IMR-90 (cell line): ENCODE results near the gene INPP5A. TPM values are rescaled to one million over a fixed set of nuclear protein-coding genes. Genes with fewer than 3 reads are reported as not detected.

Experiments
- ATAC-seq: fragments of 200-7000 bp; cut with Tn5 transposase; 2 replicates; pipeline ENCODE4 v1.9.1; 2020; ENCODE audit warnings: low read depth, mild to moderate bottlenecking, moderate library complexity
- BruUV-seq: library from RNA; stranded (reverse); fragments of 400-500 nt; replicated peaks from 2 replicates; lab custom pipeline; 2021; lab: Mats Ljungman, UMichigan
- CTCF ChIA-PET: fragments of 300-600 bp; formaldehyde crosslinking; extraction: SDS; loops from one replicate; lab custom pipeline; 2021; ENCODE audit warnings: antibody characterized with exemption; lab: Yijun Ruan, JAX
- POLR2A ChIA-PET: fragments of 300-600 bp; sonication (Branson Sonifier 250); formaldehyde crosslinking; loops from one replicate; lab custom pipeline; 2022; ENCODE audit warnings: antibody characterized with exemption; ENCODE audit not compliant: unreplicated experiment; lab: Charles Lee
- DNase-seq: peaks from one replicate; pipeline ENCODE4 v3.0.0; 2013
- H2AFZ ChIP-seq: replicated peaks from 2 replicates; pipeline ENCODE3; 2013; ENCODE audit warnings: low read length, mild to moderate bottlenecking; ENCODE audit not compliant: poor library complexity
- H2AK5ac ChIP-seq: 2 replicates; pipeline ENCODE4 v1.6.1; 2013; ENCODE audit warnings: low read depth, low read length, inconsistent platforms
- H2AK9ac ChIP-seq: replicated peaks from 2 replicates; pipeline ENCODE3; 2013; ENCODE audit warnings: mild to moderate bottlenecking, low read depth, low read length, moderate library complexity; ENCODE audit not compliant: poor library complexity
- H2BK120ac ChIP-seq: 2 replicates; pipeline ENCODE4 v1.6.1; 2013; ENCODE audit warnings: low read depth, low read length, inconsistent platforms
- H2BK15ac ChIP-seq: 3 replicates; pipeline ENCODE4 v1.6.1; 2013; ENCODE audit warnings: low read depth, low read length, inconsistent platforms
- H2BK20ac ChIP-seq: 2 replicates; pipeline ENCODE4 v1.6.1; 2013; ENCODE audit warnings: low read depth, mild to moderate bottlenecking, inconsistent platforms, low read length, moderate library complexity
- H2BK5ac ChIP-seq: 2 replicates; pipeline ENCODE4 v1.6.1; 2013; ENCODE audit warnings: mild to moderate bottlenecking, low read depth, low read length, inconsistent platforms; ENCODE audit not compliant: poor library complexity, severe bottlenecking
- H3K14ac ChIP-seq: replicated peaks from 2 replicates; pipeline ENCODE4 v1.6.1; 2013; ENCODE audit warnings: low read depth, low read length, inconsistent platforms
- H3K18ac ChIP-seq: 2 replicates; pipeline ENCODE4 v1.6.1; 2013; ENCODE audit warnings: low read depth, low read length, control low read depth
- H3K23ac ChIP-seq: 2 replicates; pipeline ENCODE4 v1.6.1; 2013; ENCODE audit warnings: low read depth, low read length, inconsistent platforms
- H3K27ac ChIP-seq: 2 replicates; pipeline ENCODE4 v1.5.1; 2013; ENCODE audit warnings: mild to moderate bottlenecking, control low read depth, low read length; ENCODE audit not compliant: insufficient read depth
- H3K27me3 ChIP-seq: 2 replicates; pipeline ENCODE4 v1.6.1; 2013; ENCODE audit warnings: low read length; ENCODE audit not compliant: control insufficient read depth, insufficient read depth
- H3K36me3 ChIP-seq: 2 replicates; pipeline ENCODE4 v1.6.1; 2013; ENCODE audit warnings: low read length, mixed read lengths; ENCODE audit not compliant: control insufficient read depth, insufficient read depth
- H3K4ac ChIP-seq: 2 replicates; pipeline ENCODE4 v1.6.1; 2013; ENCODE audit warnings: low read depth, low read length, inconsistent platforms
- H3K4me1 ChIP-seq: 2 replicates; pipeline ENCODE4 v1.6.1; 2013; ENCODE audit warnings: low read length, mixed read lengths; ENCODE audit not compliant: control insufficient read depth, insufficient read depth
- H3K4me2 ChIP-seq: 2 replicates; pipeline ENCODE4 v1.6.1; 2013; ENCODE audit warnings: low read depth, mild to moderate bottlenecking, control low read depth, low read length, moderate library complexity
- H3K4me3 ChIP-seq: 2 replicates; pipeline ENCODE4 v1.5.1; 2013; ENCODE audit warnings: low read depth, mild to moderate bottlenecking, control low read depth, low read length, moderate library complexity; ENCODE audit not compliant: insufficient read depth
- H3K56ac ChIP-seq: 2 replicates; pipeline ENCODE4 v1.6.1; 2013; ENCODE audit warnings: low read length, inconsistent platforms; ENCODE audit not compliant: insufficient read depth; ENCODE audit errors: extremely low read depth
- H3K79me1 ChIP-seq, 2 experiments: 2 replicates each; pipeline ENCODE4 v1.6.1; 2013; ENCODE audit warnings: low read length in 2 of 2, inconsistent platforms in 1 of 2, low read depth in 1 of 2
- H3K9ac ChIP-seq: 2 replicates; pipeline ENCODE4 v1.6.1; 2013; ENCODE audit warnings: low read depth, low read length, control low read depth
- H3K9me1 ChIP-seq: 2 replicates; pipeline ENCODE4 v1.6.1; 2013; ENCODE audit warnings: low read length, inconsistent platforms; ENCODE audit not compliant: insufficient read depth
- H3K9me3 ChIP-seq: 2 replicates; pipeline ENCODE4 v1.6.1; 2013; ENCODE audit warnings: low read length; ENCODE audit not compliant: control insufficient read depth, insufficient read depth
- H4K20me1 ChIP-seq: 2 replicates; pipeline ENCODE4 v1.6.1; 2013; ENCODE audit warnings: low read length, inconsistent platforms; ENCODE audit not compliant: insufficient read depth
- H4K5ac ChIP-seq: 2 replicates; pipeline ENCODE4 v1.6.1; 2013; ENCODE audit warnings: mild to moderate bottlenecking, low read depth, low read length, control low read depth
- H4K8ac ChIP-seq, 2 experiments: 2 replicates each; pipeline ENCODE4 v1.6.1; 2013; ENCODE audit warnings: low read depth in 2 of 2, low read length in 2 of 2, control low read depth in 1 of 2, inconsistent platforms in 1 of 2
- H4K91ac ChIP-seq: 2 replicates; pipeline ENCODE4 v1.6.1; 2013; ENCODE audit warnings: low read depth, low read length, inconsistent platforms; ENCODE audit not compliant: insufficient read depth
- BHLHE40 ChIP-seq: fragments of 150-350 bp; IDR thresholded peaks from 2 replicates; pipeline ENCODE4 v1.6.1; 2016; ENCODE audit warnings: mild to moderate bottlenecking, low read depth, low read length
- CEBPB ChIP-seq: IDR thresholded peaks from 2 replicates; pipeline ENCODE4 v1.6.1; 2012; ENCODE audit warnings: low read depth, low read length, improper control_type of control experiment
- CHD1 ChIP-seq: IDR thresholded peaks from 2 replicates; pipeline ENCODE4 v1.6.1; 2012; ENCODE audit warnings: low read depth, low read length, improper control_type of control experiment
- FOS ChIP-seq: fragments of 150-350 bp; IDR thresholded peaks from 2 replicates; pipeline ENCODE4 v1.6.1; 2016; ENCODE audit warnings: low read depth, low read length
- MAFK ChIP-seq: IDR thresholded peaks from 2 replicates; pipeline ENCODE4 v1.6.1; 2012; ENCODE audit warnings: low read depth, low read length, improper control_type of control experiment
- MAZ ChIP-seq: IDR thresholded peaks from 2 replicates; pipeline ENCODE4 v1.6.1; 2012; ENCODE audit warnings: low read depth, mild to moderate bottlenecking, low read length, improper control_type of control experiment, moderate library complexity, borderline replicate concordance
- MXI1 ChIP-seq: IDR thresholded peaks from 2 replicates; pipeline ENCODE4 v1.6.1; 2012; ENCODE audit warnings: low read depth, mild to moderate bottlenecking, low read length, moderate library complexity, borderline replicate concordance
- NFE2L2 ChIP-seq: fragments of 150-350 bp; IDR thresholded peaks from 2 replicates; pipeline ENCODE4 v1.6.1; 2016; ENCODE audit warnings: low read depth, mild to moderate bottlenecking, low read length
- POLR2A ChIP-seq: IDR thresholded peaks from 2 replicates; pipeline ENCODE4 v1.6.1; 2012; ENCODE audit warnings: mild to moderate bottlenecking, low read depth, low read length
- RAD21 ChIP-seq: IDR thresholded peaks from 2 replicates; pipeline ENCODE4 v1.6.1; 2012; ENCODE audit warnings: low read length, improper control_type of control experiment
- RCOR1 ChIP-seq: IDR thresholded peaks from 2 replicates; pipeline ENCODE4 v1.6.1; 2012; ENCODE audit warnings: mild to moderate bottlenecking, low read length, improper control_type of control experiment; ENCODE audit not compliant: insufficient replicate concordance
- RFX5 ChIP-seq: IDR thresholded peaks from 2 replicates; pipeline ENCODE4 v1.8.0; 2012; ENCODE audit warnings: low read depth, mild to moderate bottlenecking, low read length, moderate library complexity
- SMC3 ChIP-seq: fragments of 150-350 bp; IDR thresholded peaks from 2 replicates; pipeline ENCODE4 v1.6.1; 2016; ENCODE audit warnings: low read depth, mild to moderate bottlenecking, antibody characterized with exemption, low read length, moderate library complexity
- USF2 ChIP-seq: fragments of 150-350 bp; IDR thresholded peaks from 2 replicates; pipeline ENCODE4 v1.6.1; 2017; ENCODE audit warnings: mild to moderate bottlenecking, antibody characterized with exemption, low read length, low read depth
- WGBS, 2 experiments: methylation state at CpG; one replicate each; pipeline versions ENCODE4 v1.1.5 to v1.1.7; 2013; ENCODE audit warnings: missing lambda C conversion rate in 2 of 2; ENCODE audit not compliant: insufficient read length in 1 of 2; ENCODE audit errors: extremely low coverage in 2 of 2; 5-methylcytosine and 5-hydroxymethylcytosine counted together
- dilution Hi-C: fragments of 300-500 bp; cut with HindIII; formaldehyde crosslinking; loops from one replicate; pipeline ENCODE4 v1.14.3; 2018; ENCODE audit warnings: low sequenced_read_pairs; ENCODE audit not compliant: unreplicated experiment
- in situ Hi-C: fragments of 300-500 bp; cut with MboI; formaldehyde crosslinking; loops from 3 replicates; pipeline ENCODE4 v1.14.3; 2019; ENCODE audit warnings: low sequenced_read_pairs, inconsistent platforms, mixed read lengths
- intact Hi-C: fragments of 100-400 bp; cut with micrococcal nuclease; formaldehyde crosslinking; loops from 2 replicates; pipeline ENCODE4 v1.10.0; 2022
- polyA plus RNA-seq, 3 experiments: library from polyadenylated mRNA; depleted of rRNA; stranded (reverse); fragments of >200 nt; gene quantifications; 2 replicates each; pipeline ENCODE4 v1.2.3, GENCODE V29; 2012; ENCODE audit warnings: low replicate concordance in 1 of 3
- total RNA-seq: library from RNA; depleted of rRNA; stranded (reverse); fragments of >200 nt; gene quantifications from 2 replicates; pipeline ENCODE4 v1.2.3, GENCODE V29; 2012
- TF ChIP-seq, protein P1 (sequence below): fragments of 150-350 bp; IDR thresholded peaks from 2 replicates; pipeline ENCODE4 v1.6.1; 2016; ENCODE audit warnings: low read depth, mild to moderate bottlenecking, low read length, moderate library complexity, borderline replicate concordance
- TF ChIP-seq, protein P2 (sequence below): conservative IDR thresholded peaks from 2 replicates; pipeline ENCODE4 v1.5.1; 2012; ENCODE audit warnings: mild to moderate bottlenecking, low read depth, low read length, improper control_type of control experiment

Gene INPP5A
- total and polyA plus RNA-seq, 2 of the 4 experiments (the other 2 are of a cell fraction) = 21.4 to 36.7 TPM

GRCh38 chr10:132829403-132829802 is 291.8 kb downstream of the INPP5A start:
- H2BK15ac ChIP-seq = no peak overlapping the region
- H3K79me1 ChIP-seq = no peaks in the 10 kb centered on the region
- WGBS, 2 experiments = 36% methylated on average over 3 of the region's 8 CpGs; no CpG with 5 or more reads in 1 of the 2 experiments
- H3K36me3 ChIP-seq = no peaks in the 10 kb centered on the region
- no peak overlapping the region for H3K23ac ChIP-seq
- in situ Hi-C loops = no loop called here
- H4K91ac ChIP-seq = no peak overlapping the region
- no peak overlapping the region for H2AFZ ChIP-seq
- H4K8ac ChIP-seq = no peak overlapping the region
- no peak overlapping the region for H3K56ac ChIP-seq
- dilution Hi-C loops = no loop called here
- intact Hi-C loops = no loop called here
- no peak overlapping the region for H3K27ac ChIP-seq
- no peak for TF ChIP-seq RAD21
- TF ChIP-seq MAFK = no peak
- TF ChIP-seq, protein P1, sequence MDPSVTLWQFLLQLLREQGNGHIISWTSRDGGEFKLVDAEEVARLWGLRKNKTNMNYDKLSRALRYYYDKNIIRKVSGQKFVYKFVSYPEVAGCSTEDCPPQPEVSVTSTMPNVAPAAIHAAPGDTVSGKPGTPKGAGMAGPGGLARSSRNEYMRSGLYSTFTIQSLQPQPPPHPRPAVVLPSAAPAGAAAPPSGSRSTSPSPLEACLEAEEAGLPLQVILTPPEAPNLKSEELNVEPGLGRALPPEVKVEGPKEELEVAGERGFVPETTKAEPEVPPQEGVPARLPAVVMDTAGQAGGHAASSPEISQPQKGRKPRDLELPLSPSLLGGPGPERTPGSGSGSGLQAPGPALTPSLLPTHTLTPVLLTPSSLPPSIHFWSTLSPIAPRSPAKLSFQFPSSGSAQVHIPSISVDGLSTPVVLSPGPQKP = no peak
- TF ChIP-seq MXI1 = no peak
- TF ChIP-seq POLR2A = no peak
- TF ChIP-seq BHLHE40 = no peak
- TF ChIP-seq USF2 = no peak
- no peak for TF ChIP-seq NFE2L2
- TF ChIP-seq FOS = no peak
- TF ChIP-seq CEBPB = no peak
- TF ChIP-seq, protein P2, sequence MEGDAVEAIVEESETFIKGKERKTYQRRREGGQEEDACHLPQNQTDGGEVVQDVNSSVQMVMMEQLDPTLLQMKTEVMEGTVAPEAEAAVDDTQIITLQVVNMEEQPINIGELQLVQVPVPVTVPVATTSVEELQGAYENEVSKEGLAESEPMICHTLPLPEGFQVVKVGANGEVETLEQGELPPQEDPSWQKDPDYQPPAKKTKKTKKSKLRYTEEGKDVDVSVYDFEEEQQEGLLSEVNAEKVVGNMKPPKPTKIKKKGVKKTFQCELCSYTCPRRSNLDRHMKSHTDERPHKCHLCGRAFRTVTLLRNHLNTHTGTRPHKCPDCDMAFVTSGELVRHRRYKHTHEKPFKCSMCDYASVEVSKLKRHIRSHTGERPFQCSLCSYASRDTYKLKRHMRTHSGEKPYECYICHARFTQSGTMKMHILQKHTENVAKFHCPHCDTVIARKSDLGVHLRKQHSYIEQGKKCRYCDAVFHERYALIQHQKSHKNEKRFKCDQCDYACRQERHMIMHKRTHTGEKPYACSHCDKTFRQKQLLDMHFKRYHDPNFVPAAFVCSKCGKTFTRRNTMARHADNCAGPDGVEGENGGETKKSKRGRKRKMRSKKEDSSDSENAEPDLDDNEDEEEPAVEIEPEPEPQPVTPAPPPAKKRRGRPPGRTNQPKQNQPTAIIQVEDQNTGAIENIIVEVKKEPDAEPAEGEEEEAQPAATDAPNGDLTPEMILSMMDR = no peak
- TF ChIP-seq RCOR1 = no peak
- TF ChIP-seq RFX5 = no peak
- no peak for TF ChIP-seq SMC3
- TF ChIP-seq CHD1 = no peak
- TF ChIP-seq MAZ = no peak
- H2AK5ac ChIP-seq = no peak overlapping the region
- no TSS peak for BruUV-seq
- DNase-seq = no peak
- no peak overlapping the region for H2BK120ac ChIP-seq
- no peak overlapping the region for H3K18ac ChIP-seq
- ChIA-PET CTCF (no interaction called here), POLR2A (no interaction called here)
- no peak overlapping the region for H3K9ac ChIP-seq
- peaks cover 19% of the 10 kb centered on the region for H3K27me3 ChIP-seq
- H3K4me2 ChIP-seq = no peak overlapping the region
- H4K20me1 ChIP-seq = no peaks in the 10 kb centered on the region
- no peak overlapping the region for H2BK5ac ChIP-seq
- no peak overlapping the region for H3K4me3 ChIP-seq
- H2AK9ac ChIP-seq = no peak overlapping the region
- H3K9me1 ChIP-seq = no peaks in the 10 kb centered on the region
- H3K4ac ChIP-seq = no peak overlapping the region
- no peak for ATAC-seq
- H4K5ac ChIP-seq = no peak overlapping the region
- peaks cover 4% of the 10 kb centered on the region; the same call in 1 of the 2 replicates for H3K9me3 ChIP-seq
- H3K14ac ChIP-seq = no peak overlapping the region
- H3K4me1 ChIP-seq = no peaks in the 10 kb centered on the region
- H2BK20ac ChIP-seq = no peak overlapping the region
